ENCODE measurements around the gene ZNF423. TPM values are rescaled to one million over a fixed set of nuclear protein-coding genes. Genes with fewer than 3 reads are reported as not detected.

Gene ZNF423
- polyA plus RNA-seq, 1 donor from 2014 or later = 4.5 TPM

- Histone ChIP-seq H4K20me1 (ENCODE audit: insufficient read depth) (no peaks in the 10 kb centered on the region), H3F3A (ENCODE audit: insufficient read depth, low read length, poor library complexity, severe bottlenecking) (no peaks in the 10 kb centered on the region)
These were observed 311.1 kb downstream of the ZNF423 start for GRCh38 chr16:49544828-49545227.

GRCh38 chr16:49543631-49543946 is 312.3 kb downstream of the ZNF423 start:
- no peaks in the 10 kb centered on the region for H4K20me1 ChIP-seq (ENCODE audit: insufficient read depth)
- TF ChIP-seq MXI1 (conservative IDR thresholded peaks at IDR 0.05; ENCODE audit: poor library complexity, severe bottlenecking) (no peak), RAD21 (conservative IDR thresholded peaks at IDR 0.05) (no peak), EP300 (conservative IDR thresholded peaks at IDR 0.05; ENCODE audit: poor library complexity, severe bottlenecking) (no peak), POLR2AphosphoS5 (IDR thresholded peaks at IDR 0.05) (no peak), SMC3 (conservative IDR thresholded peaks at IDR 0.05; ENCODE audit: poor library complexity) (no peak), CTCF (IDR thresholded peaks at IDR 0.05; ENCODE audit: poor library complexity, severe bottlenecking) (no peak), REST (IDR thresholded peaks at IDR 0.05; ENCODE audit: borderline replicate concordance) (no peak), EZH2 (IDR thresholded peaks at IDR 0.05; ENCODE audit: borderline replicate concordance, insufficient read depth, low read length, poor library complexity, severe bottlenecking) (no peak), TAF1 (IDR thresholded peaks at IDR 0.05; ENCODE audit: low read depth) (no peak)
- H3K9ac ChIP-seq (ENCODE audit: low read length) = no peak overlapping the region

More at GRCh38 chr16:49544828-49545227, 311.1 kb downstream of the ZNF423 start:
- H3K9ac ChIP-seq (ENCODE audit: low read length) = no peak overlapping the region
- H3K36me3 ChIP-seq (ENCODE audit: insufficient read depth, low read length) = no peaks in the 10 kb centered on the region
- TF ChIP-seq SMC3 (conservative IDR thresholded peaks at IDR 0.05; ENCODE audit: poor library complexity) (no peak), CTCF (IDR thresholded peaks at IDR 0.05; ENCODE audit: poor library complexity, severe bottlenecking) (no peak), RAD21 (conservative IDR thresholded peaks at IDR 0.05) (no peak), POLR2AphosphoS5 (IDR thresholded peaks at IDR 0.05) (no peak), EZH2 (IDR thresholded peaks at IDR 0.05; ENCODE audit: borderline replicate concordance, insufficient read depth, low read length, poor library complexity, severe bottlenecking) (no peak)
- no peak overlapping the region for H3K27ac ChIP-seq (ENCODE audit: low read length)
- no peaks in the 10 kb centered on the region for H3K9me3 ChIP-seq (ENCODE audit: low read length)
- H3K9me2 ChIP-seq (ENCODE audit: insufficient read depth, low read length) = no peaks in the 10 kb centered on the region
- H3K4me2 ChIP-seq (ENCODE audit: low read length) = no peak overlapping the region
- no peaks in the 10 kb centered on the region for H3K27me3 ChIP-seq (ENCODE audit: insufficient read depth, low read depth, low read length)
- H3K79me2 ChIP-seq (replicated peaks; ENCODE audit: insufficient read depth, low read length) = no peaks in the 10 kb centered on the region
- H2AFZ ChIP-seq (ENCODE audit: low read depth, low read length) = no peak overlapping the region
- H3K4me3 ChIP-seq (ENCODE audit: low read length) = no peak overlapping the region

More at GRCh38 chr16:49543631-49543946, 312.3 kb downstream of the ZNF423 start:
- no peaks in the 10 kb centered on the region for H3K9me3 ChIP-seq (ENCODE audit: low read length)
- H3K4me3 ChIP-seq (ENCODE audit: low read length) = no peak overlapping the region
- H3K4me2 ChIP-seq (ENCODE audit: low read length) = no peak overlapping the region
- H3K36me3 ChIP-seq (ENCODE audit: insufficient read depth, low read length) = no peaks in the 10 kb centered on the region
- H3K9me2 ChIP-seq (ENCODE audit: insufficient read depth, low read length) = no peaks in the 10 kb centered on the region
- no peak overlapping the region for H3K27ac ChIP-seq (ENCODE audit: low read length)
- no peaks in the 10 kb centered on the region for H3K79me2 ChIP-seq (replicated peaks; ENCODE audit: insufficient read depth, low read length)
- H2AFZ ChIP-seq (ENCODE audit: low read depth, low read length) = no peak overlapping the region
- H3F3A ChIP-seq (ENCODE audit: insufficient read depth, low read length, poor library complexity, severe bottlenecking) = no peaks in the 10 kb centered on the region
- H3K27me3 ChIP-seq (ENCODE audit: insufficient read depth, low read depth, low read length) = no peaks in the 10 kb centered on the region
